ENCODE data around the gene DUSP8. TPM values are rescaled to one million over a fixed set of nuclear protein-coding genes. Genes with fewer than 3 reads are reported as not detected.
A peak's percentile ranks its signal among the peaks of the same experiment; 100 is the strongest.

The DUSP8 gene
- total and polyA plus RNA-seq, 8 donors: 0.80 to 21.8 (median 1.7) TPM

DNA sequence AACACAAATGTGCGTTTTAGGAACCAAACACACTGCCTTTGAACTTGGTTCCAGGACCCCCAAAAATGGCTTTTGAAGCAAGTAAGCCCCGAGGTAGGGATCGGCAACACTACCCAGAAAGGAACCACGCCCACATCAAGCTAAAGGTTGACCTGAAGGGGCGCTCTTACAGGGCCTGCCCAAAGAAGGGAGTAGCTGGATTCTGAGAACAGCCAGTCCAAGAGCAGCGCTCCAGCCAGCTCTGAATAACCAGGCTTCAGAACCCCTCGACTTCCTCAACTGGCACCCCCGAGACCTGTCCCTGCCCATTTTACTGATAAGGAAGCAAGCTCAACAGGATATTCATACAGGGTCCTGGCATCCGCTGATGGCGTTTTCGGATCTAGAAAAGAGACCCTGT is 66.6 kb downstream of the DUSP8 start:
- no peak for ATAC-seq
- Histone ChIP-seq H3K27me3 (no peaks in the 10 kb centered on the region), H3K4me3 (no peak overlapping the region), H3K4me1 (peaks cover 24 to 47% of the 10 kb centered on the region in 2 donors), H3K9me3 (no peaks in the 10 kb centered on the region), H3K27ac (no peak overlapping the region), H3K36me3 (no peaks in the 10 kb centered on the region)
- intact Hi-C loops (cut with DNase I): no loop called here
- DNase-seq: peak in 1 of 4 donors; percentile 25
- no peak for TF ChIP-seq CTCF (IDR thresholded peaks at IDR 0.05)

DNA sequence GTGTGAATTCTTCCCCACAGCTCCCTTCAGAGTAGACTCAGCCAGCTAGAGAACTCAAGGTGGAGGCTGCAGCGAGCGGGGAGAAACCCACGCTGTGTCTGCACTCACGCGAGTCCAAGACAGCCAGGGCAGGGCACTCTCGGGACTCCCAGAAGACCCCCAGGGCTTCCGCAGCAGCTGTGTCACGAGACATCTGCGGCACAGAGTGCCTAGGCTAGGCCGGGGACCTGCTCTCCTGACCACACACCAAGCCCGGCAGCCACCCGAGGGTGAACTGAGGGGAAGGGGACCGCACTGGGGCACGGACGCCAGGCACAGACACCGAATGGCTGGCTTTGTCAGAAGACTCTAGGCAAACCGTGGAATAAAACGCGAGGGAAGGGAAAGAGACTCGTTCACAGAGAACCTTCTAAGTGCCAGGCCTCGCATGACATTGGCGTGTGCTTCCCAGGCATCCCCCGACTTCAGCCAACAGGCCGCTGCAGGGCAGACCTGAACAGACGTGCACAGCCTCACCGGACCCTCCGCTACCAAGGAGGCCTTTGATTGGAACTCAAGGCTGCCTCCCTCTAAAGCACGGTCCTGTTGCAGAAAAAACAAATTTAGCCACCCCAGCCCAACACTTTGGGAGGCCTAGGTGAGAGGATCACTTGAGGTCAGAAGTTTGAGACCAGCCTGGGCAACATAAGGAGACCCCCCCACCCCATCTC is 67.3 kb downstream of the DUSP8 start:
- H3K4me3 ChIP-seq: no peak overlapping the region
- peaks cover 24 to 47% of the 10 kb centered on the region in 2 donors for H3K4me1 ChIP-seq
- peaks cover 0 to 7% of the 10 kb centered on the region in 2 donors for H3K36me3 ChIP-seq
- ATAC-seq (no peak), DNase-seq (peak in 1 of 4 donors; percentile 69)
- no peak for TF ChIP-seq CTCF (IDR thresholded peaks at IDR 0.05)
- intact Hi-C loops (cut with DNase I): no loop called here
- no peaks in the 10 kb centered on the region for H3K27me3 ChIP-seq
- no peak overlapping the region for H3K27ac ChIP-seq
- no peaks in the 10 kb centered on the region for H3K9me3 ChIP-seq

DNA sequence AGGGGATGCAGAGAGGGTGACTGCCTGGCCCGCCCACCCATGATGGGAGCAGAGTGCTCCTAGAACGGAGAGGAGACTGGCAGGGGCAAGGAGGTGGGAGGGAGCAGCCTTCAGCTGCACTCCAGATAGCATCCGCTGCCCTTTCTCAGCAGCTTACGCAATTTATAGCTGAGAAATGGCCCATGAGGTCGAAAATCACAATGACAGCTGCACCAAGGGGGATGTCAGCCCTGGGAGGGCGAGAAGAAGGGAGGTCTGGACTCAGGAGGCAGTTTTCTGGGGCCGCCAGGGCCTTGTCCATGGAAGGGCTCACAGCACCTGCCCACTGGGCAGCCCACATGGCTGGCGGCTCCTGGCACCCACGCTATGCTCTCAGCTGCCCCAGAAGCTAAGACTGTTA is 67.9 kb downstream of the DUSP8 start:
- intact Hi-C loops (cut with DNase I): no loop called here
- no peak for ATAC-seq
- no peak overlapping the region for H3K27ac ChIP-seq
- H3K36me3 ChIP-seq: peaks cover 0 to 12% of the 10 kb centered on the region in 2 donors
- H3K4me1 ChIP-seq: peaks cover 24 to 41% of the 10 kb centered on the region in 2 donors
- no peak overlapping the region for H3K4me3 ChIP-seq
- no peak for TF ChIP-seq CTCF (IDR thresholded peaks at IDR 0.05)
- no peaks in the 10 kb centered on the region for H3K9me3 ChIP-seq
- peak in 1 of 4 donors; percentile 41 for DNase-seq
- no peaks in the 10 kb centered on the region for H3K27me3 ChIP-seq

Other genes with a start within 250 kb of the DUSP8 start
- gene BRSK2, start 182.3 kb downstream of the DUSP8 start, total RNA-seq: under 1 TPM; 0.13 to 0.32 TPM
- 1 to 10 TPM in 2 of 6 donors, under 1 TPM in 4; 0.39 to 1.1 (median 0.83) TPM for gene BRSK2, start 182.3 kb downstream of the DUSP8 start, polyA plus RNA-seq (ENCODE audit: insufficient read length in 6 of 6)
- 10 to 100 TPM; 38.6 to 41.3 TPM for gene MOB2, start 85.5 kb downstream of the DUSP8 start, total RNA-seq
- gene MOB2, start 85.5 kb downstream of the DUSP8 start, polyA plus RNA-seq (ENCODE audit: insufficient read length in 6 of 6): 10 to 100 TPM; 36.1 to 39.9 (median 37.1) TPM
- gene KRTAP5-1, start 13.0 kb upstream of the DUSP8 start, total RNA-seq: not detected
- gene KRTAP5-1, start 13.0 kb upstream of the DUSP8 start, polyA plus RNA-seq (ENCODE audit: insufficient read length in 6 of 6): under 1 TPM in 1 of 6 donors, not detected in 5; 0.21 TPM
- not detected for gene KRTAP5-2, start 26.0 kb upstream of the DUSP8 start, total RNA-seq
- gene KRTAP5-2, start 26.0 kb upstream of the DUSP8 start, polyA plus RNA-seq (ENCODE audit: insufficient read length in 6 of 6): not detected
- gene KRTAP5-3, start 36.2 kb upstream of the DUSP8 start, total RNA-seq: not detected
- not detected for gene KRTAP5-3, start 36.2 kb upstream of the DUSP8 start, polyA plus RNA-seq (ENCODE audit: insufficient read length in 6 of 6)
- gene KRTAP5-4, start 49.9 kb upstream of the DUSP8 start, total RNA-seq: not detected
- gene KRTAP5-4, start 49.9 kb upstream of the DUSP8 start, polyA plus RNA-seq (ENCODE audit: insufficient read length in 6 of 6): not detected
- not detected for gene KRTAP5-5, start 57.5 kb upstream of the DUSP8 start, total RNA-seq
- gene KRTAP5-5, start 57.5 kb upstream of the DUSP8 start, polyA plus RNA-seq (ENCODE audit: insufficient read length in 6 of 6): not detected
- gene KRTAP5-6, start 124.9 kb upstream of the DUSP8 start, total RNA-seq: not detected
- gene KRTAP5-6, start 124.9 kb upstream of the DUSP8 start, polyA plus RNA-seq (ENCODE audit: insufficient read length in 6 of 6): not detected
- gene IFITM10, start 178.3 kb upstream of the DUSP8 start, total RNA-seq: 10 to 100 TPM in 1 of 2 donors, 1 to 10 TPM in 1; 3.4 to 16.5 TPM
- gene IFITM10, start 178.3 kb upstream of the DUSP8 start, polyA plus RNA-seq (ENCODE audit: insufficient read length in 6 of 6): under 1 TPM in 5 of 6 donors, not detected in 1; 0.07 to 0.24 (median 0.11) TPM
- 1,000 to 10,000 TPM; 1,902 to 2,455 TPM for gene CTSD, start 191.7 kb upstream of the DUSP8 start, total RNA-seq
- gene CTSD, start 191.7 kb upstream of the DUSP8 start, polyA plus RNA-seq (ENCODE audit: insufficient read length in 6 of 6): 100 to 1,000 TPM; 124 to 171 (median 145) TPM